HG02759 (cell line): Measurements from ENCODE around the gene PCBD1.

Source experiments
- ATAC-seq: cut with Tn5 transposase; IDR thresholded peaks from one replicate; pipeline ENCODE4 v1.9.1; 2021; ENCODE audit warnings: mild to moderate bottlenecking, moderate library complexity; ENCODE audit not compliant: unreplicated experiment

Gene PCBD1

DNA sequence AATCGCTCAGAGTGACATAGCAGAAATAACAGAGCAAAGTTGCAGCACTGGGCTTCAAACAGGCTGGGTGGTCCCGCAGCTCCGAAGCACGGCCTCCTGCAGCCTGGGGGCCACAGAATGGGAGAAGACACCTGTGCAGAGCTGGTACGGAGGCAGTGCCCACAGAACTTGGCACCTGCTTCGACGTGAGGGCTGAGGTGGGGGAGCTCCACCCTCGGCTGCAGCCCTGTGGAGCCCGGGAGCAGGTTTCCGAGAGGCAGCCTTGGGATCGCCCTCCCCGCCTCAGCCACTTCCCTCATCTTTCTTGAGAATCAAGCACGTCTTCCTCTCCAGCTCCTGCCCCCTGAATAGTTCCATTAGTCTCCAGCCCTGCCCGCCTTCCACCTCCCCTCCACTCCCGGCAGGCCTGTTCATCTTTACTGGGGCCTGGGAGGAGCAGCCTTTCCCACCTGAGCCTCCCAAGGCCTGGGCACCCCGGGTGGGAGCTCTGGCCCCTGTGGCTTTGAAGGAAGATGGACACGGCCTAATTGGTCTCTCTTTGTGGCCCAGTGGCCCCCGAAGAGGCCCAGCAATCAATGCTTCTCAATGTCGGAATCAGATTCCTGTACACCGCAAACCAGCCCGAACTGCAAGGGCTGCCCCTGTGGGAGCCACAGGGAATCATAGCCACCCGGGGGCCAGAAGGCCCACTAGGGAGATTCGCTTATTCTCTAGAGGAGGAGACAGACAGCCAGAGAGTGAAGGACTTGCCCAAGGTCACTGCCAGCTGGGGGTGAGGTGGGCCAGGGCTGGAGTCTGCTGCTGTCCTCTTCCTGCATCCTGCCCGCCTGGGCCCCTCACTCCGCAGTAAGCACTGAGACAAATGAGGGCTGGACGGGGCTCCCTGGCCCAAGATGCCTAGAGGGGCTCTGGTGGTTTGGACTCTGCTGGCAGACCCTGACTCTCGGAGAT is 17.0 kb upstream of the PCBD1 start:
- no peak for ATAC-seq

DNA sequence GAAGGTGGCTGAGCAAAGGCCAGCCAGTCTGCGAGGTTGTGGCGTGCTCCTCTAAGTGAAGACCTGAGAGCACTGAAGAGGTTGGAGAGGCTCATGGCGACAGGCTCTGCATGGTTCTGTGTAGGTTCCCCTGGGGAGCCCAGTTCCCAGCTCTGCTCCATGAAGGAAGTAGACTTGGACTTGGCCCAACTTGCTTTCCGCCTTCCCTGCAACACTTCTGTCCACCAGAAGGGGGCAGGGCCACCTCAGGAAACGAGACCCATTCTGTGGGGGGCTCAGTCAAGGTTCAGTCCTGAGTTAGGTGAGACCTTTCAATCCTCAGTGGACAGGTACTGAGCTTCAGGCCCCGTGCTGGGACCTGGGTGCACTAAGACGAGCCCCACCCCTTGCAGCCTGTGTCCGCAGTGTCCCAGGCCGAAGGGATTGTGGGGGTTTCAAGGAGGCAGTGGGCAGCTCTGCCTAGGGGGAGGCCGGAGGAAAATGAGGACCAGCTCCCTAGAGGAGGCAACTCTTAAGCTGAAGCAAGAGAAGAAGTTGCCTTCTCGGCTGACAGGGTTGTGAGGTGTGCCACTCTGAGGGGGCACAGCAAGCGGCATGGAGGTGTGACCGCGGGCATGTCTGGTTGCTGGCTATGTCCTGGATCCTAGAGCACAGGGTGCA is 15.0 kb upstream of the PCBD1 start:
- ATAC-seq = no peak

DNA sequence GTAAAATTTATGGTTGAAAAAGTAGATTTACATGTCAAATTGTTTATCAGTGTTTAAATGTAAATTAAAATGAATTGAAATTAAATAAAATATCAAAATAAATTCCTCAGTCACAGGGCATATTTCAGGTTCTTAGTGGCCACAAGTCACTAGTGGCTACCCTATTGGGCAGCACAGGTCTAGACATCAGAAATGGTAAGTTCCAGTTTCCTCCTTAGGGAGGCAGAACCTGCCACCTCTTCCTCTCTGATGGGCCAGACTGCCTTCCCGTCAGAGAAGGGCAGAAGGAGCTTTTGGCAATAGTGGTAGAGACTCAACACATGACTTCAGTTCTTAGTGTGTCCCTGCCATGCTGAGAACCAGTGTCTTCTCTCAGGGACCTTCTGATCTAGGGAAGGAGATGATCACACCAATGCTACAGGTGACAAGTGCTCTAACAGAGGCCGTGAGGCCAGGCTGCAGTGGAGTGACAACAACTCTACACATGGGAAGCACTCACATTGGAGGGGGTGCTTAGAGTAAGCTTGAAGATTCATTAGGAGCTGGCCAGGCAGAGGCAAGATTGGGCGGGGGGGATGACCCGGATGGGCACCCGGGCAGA is 14.4 kb upstream of the PCBD1 start:
- no peak for ATAC-seq

DNA sequence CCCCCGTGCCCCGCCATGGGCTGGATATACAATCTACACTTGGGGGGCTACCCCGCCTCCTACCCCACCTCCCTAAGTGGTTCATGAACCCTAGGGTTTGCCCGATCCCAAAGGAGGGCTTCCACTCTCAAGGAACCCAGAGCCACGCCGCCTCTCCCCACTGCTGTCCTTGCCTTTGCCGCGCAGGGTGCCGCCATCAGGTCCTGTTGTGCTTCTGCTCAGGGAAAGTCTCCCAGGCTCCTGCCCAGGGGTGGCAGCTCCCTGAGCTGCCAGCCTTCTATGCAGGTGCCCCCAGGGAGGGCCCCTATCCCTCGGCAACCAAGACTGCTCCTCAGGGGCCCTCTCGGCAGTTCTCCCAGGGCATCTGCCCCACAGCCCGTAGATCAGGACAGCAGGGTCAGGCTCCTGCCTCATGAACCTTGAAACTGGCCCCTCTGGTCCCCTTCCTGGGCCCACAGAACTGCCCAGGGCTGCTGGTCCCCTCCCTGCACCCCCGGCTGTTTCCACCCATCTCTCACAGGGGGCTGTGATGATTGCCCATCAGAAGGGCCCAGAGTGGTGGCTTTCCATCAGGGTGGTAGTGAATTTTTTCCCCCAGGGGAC is 13.0 kb upstream of the PCBD1 start:
- ATAC-seq = no peak

DNA sequence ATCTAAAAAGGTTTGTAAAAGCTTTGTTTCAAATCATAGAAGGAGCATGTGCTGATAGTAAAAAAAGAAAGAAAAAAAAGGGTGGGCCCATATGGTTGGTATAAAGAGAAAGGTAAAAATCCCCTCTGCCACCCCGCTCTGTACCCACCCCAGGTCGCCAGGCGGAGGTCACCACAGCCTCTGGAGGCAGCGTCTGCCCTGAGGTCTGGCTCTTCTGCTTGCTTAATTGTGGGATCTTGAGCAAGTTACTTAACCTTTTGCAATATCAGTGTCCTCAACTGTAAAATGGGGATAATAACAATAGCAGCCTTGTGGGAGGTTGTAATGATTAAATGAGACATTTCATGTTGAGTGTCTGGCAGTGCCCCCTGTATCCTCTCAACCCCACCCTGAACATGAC is 10.7 kb upstream of the PCBD1 start:
- no peak for ATAC-seq

DNA sequence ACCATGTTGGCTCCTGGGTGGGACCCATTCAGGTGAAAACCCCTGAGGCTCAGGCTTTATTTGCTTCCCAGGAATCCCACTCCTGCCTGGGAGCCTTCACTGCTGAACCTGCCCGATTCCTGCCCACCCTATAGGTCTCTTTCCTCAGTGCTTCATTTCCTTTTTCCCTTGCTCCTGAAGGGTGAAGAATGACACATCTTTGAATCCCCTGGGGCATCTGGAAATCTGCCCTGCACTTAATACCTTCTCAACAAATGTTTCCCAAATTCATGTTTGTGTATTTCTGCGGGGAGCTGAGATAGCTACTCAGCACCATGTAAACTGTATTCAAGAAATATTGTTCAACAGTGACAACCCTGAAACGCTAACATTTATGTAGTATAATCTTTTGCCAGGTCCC is 10.3 kb upstream of the PCBD1 start:
- ATAC-seq = no peak

DNA sequence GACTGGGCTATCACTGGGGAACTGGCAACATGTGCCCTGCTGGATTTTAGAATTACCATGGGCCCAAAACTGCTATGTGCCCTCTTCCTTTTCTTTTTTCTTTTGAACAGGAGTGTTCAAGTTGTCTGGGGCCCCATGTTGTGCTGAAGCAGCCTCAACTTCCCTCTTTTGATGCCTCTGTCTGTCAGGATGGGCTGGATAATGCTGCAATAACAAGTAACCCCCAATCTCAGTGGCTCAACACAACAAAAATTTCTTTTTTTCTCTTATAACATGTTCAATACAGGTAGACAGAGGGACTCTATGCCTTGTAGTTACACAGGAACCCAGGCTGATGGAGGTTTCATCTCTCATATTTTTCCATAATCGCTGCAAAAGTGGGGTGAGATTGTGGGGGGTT is 8.2 kb upstream of the PCBD1 start:
- no peak for ATAC-seq

DNA sequence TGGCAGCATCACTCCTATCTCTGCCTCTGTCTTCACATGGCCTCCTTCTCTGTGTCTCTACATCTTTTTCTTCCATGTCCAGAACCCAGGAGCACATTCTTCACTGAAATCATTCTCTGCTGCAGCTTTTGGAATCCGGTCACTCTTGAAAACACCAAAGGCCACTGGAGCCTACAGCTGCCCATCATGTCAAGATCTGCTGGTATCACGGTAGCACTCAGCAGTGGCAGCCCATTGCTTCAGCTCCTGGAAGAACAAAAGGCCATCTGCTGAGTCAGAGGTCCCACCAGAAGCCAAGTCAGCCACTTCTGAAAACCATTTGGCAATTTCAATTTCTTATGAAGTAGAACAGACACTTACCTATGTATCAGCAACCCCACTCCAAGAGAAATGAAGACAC is 6.1 kb upstream of the PCBD1 start:
- no peak for ATAC-seq

DNA sequence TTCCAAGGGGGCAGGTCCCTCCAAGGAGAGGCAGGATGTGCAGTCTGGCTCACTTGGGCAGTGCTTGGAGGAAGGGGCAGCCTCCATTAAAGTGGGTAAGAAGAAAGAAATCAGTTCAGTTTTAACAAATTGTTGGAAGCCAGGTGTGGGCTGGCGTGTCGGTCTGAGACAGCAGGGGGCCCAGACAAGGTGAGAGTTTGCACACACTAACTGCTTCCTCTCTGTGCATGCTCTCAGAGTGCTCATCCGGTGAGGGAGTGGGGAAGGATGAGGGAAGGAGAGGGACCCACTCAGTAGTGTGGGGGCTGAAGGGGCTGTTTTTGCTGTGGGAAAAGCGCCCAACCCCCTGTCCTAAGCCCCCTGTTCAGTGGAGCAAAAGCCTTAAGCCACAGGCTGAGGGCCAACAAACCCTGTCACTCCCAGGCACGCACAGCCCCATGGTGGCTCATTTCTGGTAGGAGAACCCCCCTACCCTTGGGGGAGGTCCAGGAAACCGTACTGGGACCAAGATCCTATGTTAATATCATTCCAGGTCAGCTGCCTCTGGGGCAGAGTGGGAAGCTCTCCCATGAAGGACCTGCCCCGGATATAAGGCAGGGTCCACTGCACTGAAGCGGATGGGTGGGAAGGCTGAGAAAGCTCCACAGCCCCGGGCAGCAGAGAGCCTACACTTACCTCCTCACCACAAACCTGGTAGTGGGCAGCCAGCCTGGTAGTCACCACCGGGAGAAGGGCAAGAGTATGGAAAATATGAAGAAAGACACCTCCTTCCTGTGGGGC is 5.1 kb upstream of the PCBD1 start:
- ATAC-seq = no peak

DNA sequence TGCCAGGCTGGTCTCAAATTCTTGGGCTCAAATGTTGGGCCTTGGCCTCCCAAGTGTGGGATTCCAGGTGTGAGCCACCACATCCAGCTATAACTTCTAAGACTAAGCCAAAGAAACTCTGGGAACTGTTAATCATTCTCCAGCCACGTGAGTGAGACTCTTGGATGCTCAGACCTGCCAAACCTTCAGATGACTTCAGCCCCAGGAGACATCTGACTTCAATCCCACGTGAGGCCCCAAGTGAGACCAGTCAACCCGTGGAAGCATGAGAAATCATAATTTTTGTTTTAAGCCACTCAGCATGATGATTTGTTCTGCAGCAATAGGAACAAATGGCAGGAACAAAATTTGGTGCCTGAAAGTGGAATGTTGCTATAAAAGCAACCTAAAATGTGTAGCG is 4.3 kb upstream of the PCBD1 start:
- no peak for ATAC-seq

DNA sequence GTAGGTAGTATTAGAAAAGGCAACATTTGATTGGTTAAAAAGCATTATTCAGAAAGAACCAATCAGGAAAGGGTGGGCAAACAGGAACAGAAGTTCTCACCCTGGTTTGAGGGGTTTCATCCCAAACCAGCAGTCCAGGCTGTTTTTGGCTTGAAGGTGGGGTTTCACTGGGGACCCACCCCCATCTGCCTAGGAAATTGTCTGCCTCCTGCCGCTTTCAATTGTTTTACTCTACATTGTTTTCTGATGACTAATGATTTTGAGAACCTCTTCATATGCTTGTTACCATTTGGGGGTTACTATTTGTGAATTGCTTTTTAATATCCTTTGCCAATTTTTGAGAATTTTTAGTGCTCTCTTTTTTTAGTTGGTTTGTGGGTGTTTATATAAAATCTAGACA is 3.3 kb upstream of the PCBD1 start:
- ATAC-seq = no peak

DNA sequence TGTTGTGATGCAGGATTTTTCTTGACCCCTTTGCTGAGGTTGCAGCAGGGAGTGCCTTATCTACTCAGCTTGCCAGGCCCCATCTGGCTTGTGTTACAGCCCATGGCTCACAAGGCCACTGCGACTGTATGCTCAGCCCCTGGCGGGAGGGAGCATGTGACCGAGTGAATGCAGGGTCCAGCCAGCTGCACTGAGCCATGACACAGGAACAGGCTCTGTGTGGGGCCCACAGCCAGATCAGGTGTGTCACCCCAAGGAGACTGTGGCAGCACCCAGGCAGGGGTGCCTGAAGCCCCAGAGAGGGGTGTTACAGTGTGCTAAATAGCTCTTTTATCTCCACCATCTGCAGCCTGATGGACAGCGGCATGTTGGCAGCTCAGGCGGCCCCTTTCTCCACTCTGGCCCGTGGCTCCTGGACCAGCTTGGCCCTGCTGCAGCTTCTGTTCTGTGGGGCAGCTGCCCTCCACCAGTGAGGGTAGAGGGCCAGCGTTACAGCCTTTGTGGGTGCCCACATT is 2.6 kb upstream of the PCBD1 start:
- ATAC-seq = no peak

DNA sequence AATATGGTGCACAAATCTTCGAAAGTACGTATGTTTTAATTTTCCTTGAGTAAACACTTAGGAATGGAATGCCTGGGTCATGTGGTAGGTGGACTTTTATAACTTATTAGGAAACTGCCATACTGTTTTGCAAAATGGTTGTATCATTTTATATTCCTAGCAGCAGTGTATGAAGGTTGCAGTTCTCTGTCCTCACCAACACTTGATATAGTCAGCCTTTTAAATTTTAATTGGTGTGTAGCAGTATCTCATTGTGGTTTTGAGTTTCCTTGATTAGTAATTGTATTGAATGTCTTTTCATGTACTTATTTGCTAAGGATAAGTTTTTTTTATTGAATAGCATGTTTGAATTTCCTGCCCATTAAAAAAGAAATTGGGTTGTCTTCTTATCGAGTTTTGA is 926 bp upstream of the PCBD1 start:
- no peak for ATAC-seq

DNA sequence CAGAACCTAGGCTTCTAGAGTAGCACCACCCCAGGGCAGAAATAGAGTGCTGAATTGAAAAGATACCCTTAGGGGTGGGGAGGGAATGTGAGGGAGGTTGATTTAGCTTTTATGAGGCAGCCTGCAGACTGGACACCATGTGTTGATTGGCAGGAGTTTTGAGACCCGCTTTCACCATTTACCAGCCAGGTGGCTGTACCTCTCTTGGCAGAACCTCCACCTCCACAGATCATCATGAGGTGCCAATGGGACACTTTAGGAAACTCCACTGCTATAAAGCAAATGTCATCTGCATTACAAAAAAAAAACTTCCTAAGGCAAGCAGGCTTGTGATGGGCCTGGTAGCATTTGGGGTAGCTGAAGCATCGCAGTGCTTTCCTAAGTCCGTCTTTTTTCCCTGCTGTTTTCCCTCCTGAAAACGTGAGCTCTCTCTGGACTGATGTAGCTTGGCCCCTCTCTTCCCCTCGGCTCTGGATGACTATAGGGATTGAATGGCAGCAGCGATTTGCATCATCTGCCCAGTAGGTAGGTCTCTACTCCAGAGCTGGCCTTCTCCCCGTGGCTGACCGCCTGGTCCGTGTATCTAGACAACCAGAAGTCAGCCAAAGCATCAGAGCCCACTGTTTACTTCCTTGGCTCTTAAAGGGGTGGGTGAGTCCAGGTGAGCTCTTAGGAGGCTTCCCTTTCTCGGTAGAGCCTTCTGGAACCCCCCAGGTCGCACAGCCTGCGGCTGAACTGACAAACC is 1.3 kb downstream of the PCBD1 start:
- ATAC-seq = no peak

DNA sequence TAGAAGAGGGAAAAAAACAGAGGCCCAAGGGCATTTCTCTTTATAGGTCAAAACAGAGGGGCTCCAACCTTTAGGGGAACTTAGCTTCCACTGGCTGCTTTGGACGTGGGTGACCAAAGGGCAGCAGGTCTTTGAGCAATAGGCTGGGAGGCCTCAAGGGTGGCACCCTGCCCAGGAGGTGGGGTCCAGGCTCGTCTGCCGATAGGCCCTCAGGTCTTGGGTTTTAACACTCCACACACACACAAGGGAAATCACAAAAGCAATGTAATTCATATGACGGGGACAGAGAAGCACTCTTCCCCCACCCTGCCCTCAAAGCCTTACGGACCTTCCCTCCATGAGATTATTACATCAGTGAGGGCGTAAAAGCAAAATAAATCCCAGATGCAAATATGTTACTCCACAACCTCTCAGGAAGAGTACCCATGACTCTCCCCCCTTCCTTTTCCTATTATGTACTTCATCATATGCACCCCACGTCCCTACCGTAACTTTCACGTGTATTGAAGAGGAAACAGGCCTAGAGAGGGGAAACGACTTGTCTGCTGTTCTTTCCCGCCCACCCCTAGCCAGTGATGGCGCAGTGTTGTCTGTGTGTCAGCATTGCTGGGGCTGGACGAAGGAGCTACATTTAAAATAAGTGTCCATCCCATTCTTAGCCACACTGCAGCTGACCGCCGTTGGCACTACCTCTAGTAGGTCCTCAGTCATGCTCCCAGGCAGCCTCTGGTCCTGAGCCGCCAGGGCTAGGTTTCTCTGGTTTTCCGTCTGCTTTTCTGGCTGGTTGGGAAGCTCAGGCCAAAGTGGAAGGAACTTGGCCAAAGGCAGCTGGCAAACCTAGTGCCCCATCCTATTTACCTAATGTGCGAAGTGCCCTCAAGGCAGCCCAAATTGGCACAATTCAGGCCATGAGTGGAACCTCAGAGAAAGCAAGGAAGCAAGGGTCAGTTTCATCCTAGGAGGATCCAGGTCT is 2.1 kb downstream of the PCBD1 start:
- no peak for ATAC-seq

DNA sequence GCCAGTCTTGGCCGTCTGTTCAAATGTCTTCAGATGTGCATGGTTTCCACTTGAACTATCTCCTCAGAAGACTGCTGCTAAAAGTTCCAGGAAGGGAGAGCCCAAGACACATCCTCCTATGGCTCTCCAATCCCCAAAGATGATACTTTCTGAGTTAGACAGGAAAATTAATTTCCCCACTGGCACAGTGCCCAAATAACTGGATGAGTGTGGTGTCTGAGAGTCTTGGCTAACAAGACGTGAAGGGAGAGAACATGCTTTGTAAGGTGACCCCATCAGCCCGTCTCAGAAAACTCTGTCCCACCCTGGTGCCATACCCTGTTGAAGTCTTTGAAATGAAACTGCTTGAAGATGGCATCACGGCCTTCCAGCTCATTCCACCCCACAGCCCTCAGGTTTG is 2.9 kb downstream of the PCBD1 start:
- ATAC-seq = no peak

DNA sequence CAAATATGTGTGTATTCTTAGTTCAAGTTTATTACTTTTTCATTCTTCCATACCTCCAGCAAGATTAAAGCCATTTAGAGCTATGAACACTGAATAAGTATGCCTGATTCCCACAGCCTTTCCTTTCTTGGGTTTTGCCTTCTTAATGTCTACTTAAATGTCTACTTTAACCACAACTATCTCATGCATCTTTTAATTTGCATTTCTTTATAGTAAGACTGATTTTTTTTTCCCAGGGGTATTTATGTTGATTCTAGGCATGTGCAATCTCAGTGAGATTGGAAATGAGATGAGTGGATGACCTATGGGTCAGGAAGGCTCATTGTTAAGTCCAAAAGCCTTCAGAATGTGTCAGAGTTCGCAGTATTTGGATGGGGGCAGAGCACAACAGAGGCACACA is 3.6 kb downstream of the PCBD1 start:
- ATAC-seq = no peak

DNA sequence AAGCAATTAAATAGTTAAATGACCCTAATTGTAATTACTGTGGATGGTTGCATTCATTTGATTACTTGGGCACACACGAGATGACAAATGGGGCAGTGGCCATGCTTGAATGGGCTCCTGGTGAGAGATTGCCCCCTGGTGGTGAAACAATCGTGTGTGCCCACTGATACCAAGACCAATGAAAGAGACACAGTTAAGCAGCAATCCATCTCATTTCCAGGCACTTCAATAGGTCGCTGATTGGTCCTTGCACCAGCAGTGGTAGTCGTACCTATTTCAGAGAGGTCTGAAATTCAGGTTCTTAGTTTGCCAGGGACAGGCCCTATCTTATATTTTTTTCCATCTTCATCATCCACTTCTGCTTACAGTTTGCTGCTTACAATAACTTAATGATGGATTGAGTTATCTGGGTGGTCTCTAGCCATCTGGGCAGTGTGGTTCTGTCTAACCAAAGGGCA is 8.3 kb downstream of the PCBD1 start:
- ATAC-seq = peak; percentile 59

DNA sequence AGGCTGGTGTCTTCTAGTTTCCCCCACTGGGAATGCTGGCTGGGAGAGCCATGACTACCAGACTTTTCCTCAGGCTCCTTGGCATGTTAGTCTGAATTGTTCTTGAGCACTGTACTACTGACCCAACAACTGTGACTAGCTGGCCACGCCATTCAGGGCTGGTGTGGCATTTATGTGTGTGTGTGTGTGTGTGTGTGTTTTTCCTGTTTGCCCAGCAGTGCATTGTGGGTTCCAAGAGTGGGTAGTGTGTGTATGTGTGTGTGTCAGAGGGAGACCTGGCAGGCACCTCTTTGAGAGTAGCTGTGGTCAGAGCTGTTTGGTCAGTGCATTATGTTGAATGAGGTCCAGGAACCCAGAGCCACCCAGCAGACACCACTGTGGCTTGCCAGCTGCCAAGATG is 9.2 kb downstream of the PCBD1 start:
- ATAC-seq = no peak
